Chondrocyte (in vitro differentiated cells): ENCODE results near the gene PLAGL2. TPM values are rescaled to one million over a fixed set of nuclear protein-coding genes. Genes with fewer than 3 reads are reported as not detected.

Experiments
- DNase-seq: peaks from one replicate; pipeline ENCODE4 v3.0.0; 2021; ENCODE audit warnings: mixed read lengths, low spot score
- H3K27ac Mint-ChIP-seq: one replicate; pipeline ENCODE4 v1.8.0; 2021; ENCODE audit warnings: mild to moderate bottlenecking, moderate library complexity, mixed read lengths; ENCODE audit not compliant: unreplicated experiment
- H3K27me3 Mint-ChIP-seq: 2 replicates; pipeline ENCODE4 v1.8.0; 2021; ENCODE audit warnings: low read depth, mixed read lengths
- H3K36me3 Mint-ChIP-seq: 2 replicates; pipeline ENCODE4 v1.8.0; 2021; ENCODE audit warnings: low read depth, mixed read lengths
- H3K4me1 Mint-ChIP-seq: 2 replicates; pipeline ENCODE4 v1.8.0; 2021; ENCODE audit warnings: low read depth, mild to moderate bottlenecking, mixed read lengths
- H3K4me3 Mint-ChIP-seq: one replicate; pipeline ENCODE4 v1.8.0; 2021; ENCODE audit warnings: mild to moderate bottlenecking, moderate library complexity, mixed read lengths; ENCODE audit not compliant: unreplicated experiment
- H3K9me3 Mint-ChIP-seq: 2 replicates; pipeline ENCODE4 v1.8.0; 2021; ENCODE audit warnings: low read depth, mixed read lengths
- CTCF ChIP-seq: fragments of 200-600 bp; sonication (generic); IDR thresholded peaks from 2 replicates; pipeline ENCODE4 v1.5.0; 2021; ENCODE audit warnings: antibody characterized with exemption, mild to moderate bottlenecking, moderate library complexity
- total RNA-seq: library from RNA; stranded (reverse); gene quantifications from 3 replicates; pipeline ENCODE4 v1.2.1, GENCODE V29; 2021

Gene PLAGL2
- total RNA-seq, 1 donor from 2014 or later: 16.4 TPM

- DNase-seq: peak; percentile 53
- peak; percentile 42 for TF ChIP-seq CTCF
- H3K27ac Mint-ChIP-seq: peak overlapping the region; percentile 84
- no peak overlapping the region for H3K4me3 Mint-ChIP-seq
- H3K9me3 Mint-ChIP-seq: no peaks in the 10 kb centered on the region
- H3K27me3 Mint-ChIP-seq: no peaks in the 10 kb centered on the region
- H3K36me3 Mint-ChIP-seq: peaks cover 59% of the 10 kb centered on the region
- peaks cover 10% of the 10 kb centered on the region for H3K4me1 Mint-ChIP-seq
Observed at GRCh38 chr20:32155017-32155981, 52.2 kb downstream of the PLAGL2 start.

- no peak overlapping the region for H3K4me3 Mint-ChIP-seq
- peaks cover 10% of the 10 kb centered on the region for H3K4me1 Mint-ChIP-seq
- no peaks in the 10 kb centered on the region for H3K9me3 Mint-ChIP-seq
- peak overlapping the region; percentile 32 for H3K27ac Mint-ChIP-seq
- no peaks in the 10 kb centered on the region for H3K27me3 Mint-ChIP-seq
- H3K36me3 Mint-ChIP-seq: peaks cover 60% of the 10 kb centered on the region
- no peak for TF ChIP-seq CTCF
- peak; percentile 27 for DNase-seq
Observed at GRCh38 chr20:32153771-32154170, 53.8 kb downstream of the PLAGL2 start.

GRCh38 chr20:32153156-32153665 lies 54.3 kb downstream of the PLAGL2 start:
- Mint-ChIP-seq H3K27ac (no peak overlapping the region), H3K27me3 (no peaks in the 10 kb centered on the region), H3K9me3 (no peaks in the 10 kb centered on the region), H3K4me1 (peaks cover 10% of the 10 kb centered on the region), H3K36me3 (peaks cover 57% of the 10 kb centered on the region), H3K4me3 (no peak overlapping the region)
- no peak for TF ChIP-seq CTCF
- DNase-seq: peak; percentile 12

GRCh38 chr20:32152421-32153155 lies 55.0 kb downstream of the PLAGL2 start:
- H3K36me3 Mint-ChIP-seq: peaks cover 50% of the 10 kb centered on the region
- no peak for TF ChIP-seq CTCF
- no peak overlapping the region for H3K4me3 Mint-ChIP-seq
- peaks cover 10% of the 10 kb centered on the region for H3K4me1 Mint-ChIP-seq
- no peaks in the 10 kb centered on the region for H3K9me3 Mint-ChIP-seq
- DNase-seq: peak; percentile 56
- H3K27ac Mint-ChIP-seq: peak overlapping the region; percentile 12
- H3K27me3 Mint-ChIP-seq: no peaks in the 10 kb centered on the region

GRCh38 chr20:32150291-32150848 lies 57.2 kb downstream of the PLAGL2 start:
- H3K36me3 Mint-ChIP-seq: peaks cover 60% of the 10 kb centered on the region
- H3K9me3 Mint-ChIP-seq: no peaks in the 10 kb centered on the region
- TF ChIP-seq CTCF: no peak
- no peaks in the 10 kb centered on the region for H3K27me3 Mint-ChIP-seq
- no peak overlapping the region for H3K27ac Mint-ChIP-seq
- peaks cover 9% of the 10 kb centered on the region for H3K4me1 Mint-ChIP-seq
- peak; percentile 61 for DNase-seq
- H3K4me3 Mint-ChIP-seq: no peak overlapping the region
